HG02885 (cell line): Measurements from ENCODE around the gene RHNO1.
A peak's percentile ranks its signal among the peaks of the same experiment; 100 is the strongest.

Experiments used
- ATAC-seq: cut with Tn5 transposase; IDR thresholded peaks from one replicate; pipeline ENCODE4 v1.9.1; 2021; ENCODE audit warnings: mild to moderate bottlenecking; ENCODE audit not compliant: unreplicated experiment, poor library complexity

The RHNO1 gene

DNA sequence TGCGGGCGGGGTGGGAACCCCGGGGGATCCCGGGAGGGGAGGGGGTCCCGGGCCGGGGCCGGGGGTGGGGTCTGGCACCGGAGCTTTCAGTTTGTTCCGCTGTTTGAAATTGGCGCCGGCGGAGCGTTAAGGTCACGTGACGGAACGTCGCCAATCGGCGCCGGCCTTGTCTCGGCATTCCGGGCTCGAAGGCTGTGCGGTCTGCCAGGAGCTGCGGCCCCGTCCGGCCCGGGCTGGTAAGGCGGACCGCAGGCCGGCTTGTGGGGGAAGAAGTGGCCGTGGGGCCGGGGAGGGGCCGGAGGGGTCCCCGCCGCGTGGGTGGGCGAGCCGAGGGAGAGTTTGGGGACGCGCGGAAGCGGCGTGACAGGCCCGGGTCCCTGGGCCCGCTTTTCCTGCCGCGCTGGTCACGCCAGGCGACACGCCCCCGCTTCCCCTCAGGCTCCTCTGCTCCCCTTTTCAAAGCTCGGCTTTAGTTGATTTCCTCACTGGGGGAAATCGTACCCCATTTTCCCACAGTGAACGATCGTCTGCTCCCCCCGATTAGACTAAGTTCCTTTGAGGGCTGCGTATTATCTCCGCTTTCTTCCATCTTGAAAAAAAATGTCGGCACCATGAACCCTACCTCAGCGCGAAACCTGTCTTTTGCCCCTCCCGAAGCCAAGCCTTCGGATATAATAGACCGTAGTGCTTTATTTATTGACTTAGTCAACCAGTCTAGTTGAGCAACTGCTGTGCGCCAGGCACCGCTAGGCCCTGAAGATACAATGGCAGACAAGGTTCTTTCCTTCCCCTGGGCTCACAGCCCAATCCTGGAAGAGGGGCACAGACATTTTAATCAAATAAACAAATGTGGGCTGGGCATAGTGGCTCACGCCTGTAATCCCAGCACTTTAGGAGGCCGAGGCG is at the start of gene RHNO1, which contains the start of gene FOXM1:
Gene RHNO1, plus strand, starts transcription at position 177 of the 906 bp plus-strand sequence. CDS start 8,144 bp downstream, outside the sequence.
Gene FOXM1, minus strand, starts transcription at position 128 of the 906 bp plus-strand sequence. CDS start 2,696 bp downstream, outside the sequence.
- ATAC-seq, result peak; percentile 84

GRCh38 chr12:2829275-2829674 is 47.7 kb upstream of the RHNO1 start:
- ATAC-seq, result no peak

DNA sequence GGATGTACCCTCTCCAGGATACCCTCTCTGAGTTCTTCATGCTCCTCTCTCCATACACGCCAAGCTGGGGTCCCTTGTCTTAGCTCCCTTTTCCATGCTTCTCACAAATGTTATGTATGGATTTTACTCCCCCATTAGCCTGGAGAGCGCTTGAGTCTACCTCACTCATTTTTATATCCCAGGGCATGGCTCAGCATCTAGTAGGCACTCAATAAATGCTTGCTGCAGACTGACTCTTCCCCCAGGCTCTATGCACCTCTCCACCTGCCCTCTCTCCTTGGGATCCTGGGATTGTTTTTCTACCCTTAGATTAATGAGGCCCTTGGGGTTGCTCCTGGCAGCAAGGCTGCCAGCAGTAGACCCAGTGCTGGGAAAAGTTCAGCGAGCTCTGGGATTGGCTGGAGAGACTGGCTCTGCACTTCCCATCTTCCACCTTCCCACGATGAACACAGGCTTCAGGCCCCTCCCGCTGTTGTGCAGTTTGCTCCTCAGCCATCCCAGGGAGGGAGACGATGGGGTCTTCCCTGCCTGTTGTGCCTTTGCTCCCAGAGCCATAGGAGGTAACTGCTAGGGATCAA is 44.4 kb upstream of the RHNO1 start:
- ATAC-seq, result no peak

DNA sequence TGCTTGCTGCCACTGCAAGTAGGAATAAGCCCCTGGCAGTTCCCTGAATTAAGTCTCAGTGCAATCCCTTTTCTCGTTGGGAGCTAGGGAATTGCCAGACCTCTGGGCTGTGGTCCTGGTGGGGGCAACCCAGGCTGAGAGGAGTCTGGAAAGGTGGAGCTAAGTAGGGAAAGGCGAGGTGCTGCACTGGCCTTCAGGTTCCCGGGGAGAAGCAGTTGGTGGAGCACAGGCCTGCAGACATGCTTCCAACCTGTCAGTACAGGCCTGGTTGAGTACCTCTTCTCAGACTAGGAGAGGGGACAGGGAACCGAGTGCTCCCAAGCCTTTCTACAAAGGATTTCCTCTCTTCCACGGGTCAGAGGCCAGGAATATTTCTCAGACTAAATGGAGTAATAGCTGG is 43.7 kb upstream of the RHNO1 start:
- no peak for ATAC-seq

DNA sequence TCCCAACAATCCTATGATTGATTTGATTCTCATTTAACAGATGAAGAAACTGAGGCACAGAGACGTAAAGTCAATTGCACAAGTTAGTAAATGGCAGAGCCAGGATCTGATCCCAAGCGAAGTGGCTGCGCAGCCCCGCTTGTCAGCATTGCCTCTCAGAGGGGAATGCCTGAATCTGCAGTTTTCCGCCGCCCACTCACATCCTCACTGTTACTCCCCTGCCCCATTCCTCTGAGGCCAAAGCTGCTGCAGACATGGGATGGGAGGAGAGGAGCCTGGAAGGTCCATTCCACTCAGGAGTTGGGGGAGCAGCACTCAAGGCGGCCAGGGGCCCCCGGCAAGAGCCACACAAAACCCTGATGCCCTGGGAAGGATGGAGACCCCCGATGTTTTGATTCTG is 43.2 kb upstream of the RHNO1 start:
- ATAC-seq, result no peak

DNA sequence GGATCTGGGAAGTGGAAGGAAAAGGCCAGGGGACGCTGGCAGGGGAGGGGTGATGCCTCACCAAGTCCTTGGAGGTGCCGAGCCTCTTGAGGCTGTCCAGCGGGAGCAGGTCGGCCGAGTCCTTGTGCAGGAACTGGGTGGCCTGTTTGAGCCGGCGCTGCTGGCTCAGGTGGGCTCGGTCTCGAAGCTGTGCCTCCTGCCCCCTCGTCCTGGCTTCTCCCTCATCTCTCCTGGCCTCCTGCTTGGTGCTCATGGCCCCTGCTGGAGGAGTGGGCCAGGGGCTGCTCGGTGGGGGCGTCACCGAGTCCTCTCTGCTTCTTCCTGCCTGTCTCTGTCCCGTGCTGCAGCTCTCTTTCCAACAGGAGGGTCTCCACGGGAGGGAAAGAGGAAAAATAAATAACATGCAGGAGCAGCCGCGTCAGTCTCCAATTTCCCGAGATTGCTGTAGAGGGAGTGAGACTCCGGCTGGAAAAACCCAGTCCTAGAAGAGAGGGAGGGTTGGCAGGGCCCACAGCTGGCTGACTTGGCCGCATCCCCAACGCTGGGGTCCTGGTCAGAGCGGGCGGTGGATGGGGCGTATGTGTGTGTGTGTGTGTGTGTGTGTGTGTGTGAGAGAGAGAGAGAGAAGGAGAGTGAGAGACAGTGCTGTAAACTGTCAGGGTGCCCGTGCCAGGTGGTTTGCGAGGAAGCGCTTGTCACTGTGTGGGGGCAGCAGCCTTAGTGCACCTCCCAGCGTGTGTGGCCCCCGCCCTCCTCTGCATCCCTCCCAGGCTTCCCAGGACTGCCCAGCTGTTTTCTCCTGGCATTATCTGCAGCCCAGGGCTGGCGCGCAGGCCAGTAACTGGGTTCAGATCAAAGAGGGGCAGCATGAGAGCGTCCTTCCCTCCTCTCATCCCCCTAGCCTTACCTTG is 42.2 kb upstream of the RHNO1 start, which contains the start of gene NRIP2:
Gene NRIP2, minus strand, starts transcription at position 455 of the 911 bp plus-strand sequence. Its CDS starts 52 bp downstream, at position 403.
- ATAC-seq, result no peak

- no peak for ATAC-seq
Measured at GRCh38 chr12:2835691-2836403, 41.2 kb upstream of the RHNO1 start.

DNA sequence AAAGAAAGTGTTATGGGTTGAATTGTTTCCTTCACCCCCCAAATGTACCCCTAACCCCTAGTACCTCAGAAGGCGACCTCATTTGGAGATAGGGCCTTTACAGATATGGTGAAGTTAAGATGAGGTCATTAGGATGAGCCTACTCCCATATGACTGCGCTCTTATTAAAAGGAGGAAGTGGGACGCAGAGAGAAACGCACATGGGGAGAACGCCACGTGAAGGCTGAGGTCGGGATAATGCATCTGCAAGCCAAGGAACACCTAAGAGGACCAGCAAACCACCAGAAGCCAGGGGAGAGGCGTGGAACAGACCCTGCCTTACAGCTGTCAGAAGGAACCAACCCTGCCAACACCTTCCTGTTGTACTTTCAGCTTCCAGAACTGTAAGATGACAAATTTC is 40.4 kb upstream of the RHNO1 start:
- no peak for ATAC-seq

DNA sequence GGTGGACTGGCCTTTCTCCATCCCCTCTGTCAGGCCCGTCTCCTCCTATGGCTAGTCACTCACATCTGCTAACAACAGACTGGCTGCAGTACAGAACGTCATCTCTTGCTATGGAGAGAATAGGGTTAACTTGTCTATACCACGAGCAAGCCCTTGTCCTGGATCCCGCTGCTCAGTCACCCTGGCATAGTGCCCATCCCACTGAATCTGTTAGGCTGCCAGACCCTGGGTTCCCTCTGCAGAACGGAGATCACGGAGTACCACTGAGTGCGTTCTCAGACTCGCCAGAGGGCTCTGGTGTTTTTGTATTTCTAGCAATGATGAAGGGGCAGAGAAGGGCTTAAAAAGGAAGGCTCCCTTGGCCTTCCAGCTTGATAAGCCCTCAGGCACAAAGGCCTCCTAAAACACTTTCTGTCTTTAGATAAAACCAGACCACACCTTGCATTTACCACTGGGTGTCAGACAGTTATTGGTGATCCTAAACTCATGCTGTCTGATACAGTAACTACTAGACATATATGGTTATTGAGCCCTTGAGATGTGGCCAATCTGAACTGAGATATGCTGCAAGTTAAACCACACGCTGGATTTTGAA is 35.9 kb upstream of the RHNO1 start:
- no peak for ATAC-seq

GRCh38 chr12:2842948-2843347 is 34.1 kb upstream of the RHNO1 start:
- no peak for ATAC-seq

DNA sequence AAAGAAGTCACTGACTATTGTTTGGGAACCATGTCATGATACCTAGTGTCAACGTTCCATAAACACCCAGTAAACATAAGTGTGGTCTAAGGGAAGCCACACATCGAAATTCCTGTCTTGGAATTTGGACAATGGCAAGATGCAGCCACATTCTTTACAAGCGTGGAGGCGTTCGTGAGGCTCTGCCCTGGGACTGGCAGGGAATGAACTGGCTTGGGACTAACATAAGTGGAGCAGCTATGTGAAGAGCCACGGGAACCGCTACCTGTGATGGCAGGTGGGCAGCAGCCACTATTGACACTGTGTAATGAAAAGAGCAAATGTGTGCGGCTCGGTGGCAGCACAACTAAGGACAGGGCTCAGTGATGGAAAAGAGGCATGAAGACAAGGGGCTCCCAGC is 32.2 kb upstream of the RHNO1 start:
- no peak for ATAC-seq

DNA sequence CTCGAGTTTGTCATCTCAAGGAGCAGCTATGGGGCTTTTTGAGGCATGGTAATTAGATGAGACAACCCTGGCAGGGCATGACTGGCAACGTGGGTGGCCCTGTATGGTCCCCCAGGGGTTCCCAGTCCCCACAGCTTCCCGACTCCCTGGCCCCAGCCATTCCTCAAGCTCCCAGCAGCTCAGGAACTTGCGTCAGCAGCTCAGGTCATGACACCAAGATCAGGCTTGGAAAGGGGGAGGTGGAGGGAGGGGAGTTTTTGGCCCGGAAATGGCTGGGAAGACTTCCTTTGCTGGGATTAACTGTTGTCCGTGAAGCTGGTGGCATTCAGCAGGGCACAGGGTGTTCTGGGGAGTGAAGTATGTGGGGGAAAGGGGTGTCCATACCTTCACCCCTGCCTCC is 31.7 kb upstream of the RHNO1 start:
- ATAC-seq, result no peak

DNA sequence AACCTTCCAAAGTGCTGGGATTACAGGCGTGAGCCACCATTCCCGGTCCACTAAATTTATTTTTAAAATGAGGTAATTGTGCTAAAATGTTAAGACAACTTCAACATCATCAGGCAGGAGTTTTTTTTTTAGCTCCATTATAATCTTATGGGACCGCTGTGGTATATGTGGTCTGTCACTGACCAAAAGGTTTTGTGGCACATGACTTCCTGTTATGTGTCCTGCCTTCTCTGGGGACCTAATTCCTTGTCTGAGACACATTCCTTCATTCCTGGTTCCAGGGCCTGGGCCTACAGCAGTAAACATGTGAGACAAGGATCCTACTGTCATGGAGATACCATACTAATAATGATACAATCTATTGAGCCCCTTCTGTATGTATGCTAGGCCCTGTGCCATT is 25.1 kb upstream of the RHNO1 start:
- no peak for ATAC-seq

DNA sequence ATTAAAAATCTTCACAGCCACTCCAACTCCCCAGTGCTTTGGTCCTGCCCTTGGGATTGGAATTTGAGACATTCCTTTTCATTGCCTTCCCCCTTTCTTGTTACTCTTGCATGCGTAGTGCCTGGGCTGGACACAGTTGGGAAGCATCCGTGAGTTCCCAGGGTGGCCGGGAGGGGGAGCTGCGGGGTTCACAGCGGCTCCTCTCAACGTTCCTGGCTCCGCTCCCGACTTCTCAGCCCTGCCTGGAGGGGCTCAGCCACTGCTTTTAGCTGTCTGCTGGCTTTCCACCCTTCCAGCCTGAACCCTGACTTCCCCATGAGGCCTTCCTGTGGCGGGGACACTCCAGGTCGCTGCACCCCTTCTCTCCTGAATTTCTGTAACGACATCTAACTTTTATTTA is 23.4 kb upstream of the RHNO1 start:
- no peak for ATAC-seq

- ATAC-seq, result no peak
Measured at GRCh38 chr12:2854669-2855453, 22.2 kb upstream of the RHNO1 start.

- no peak for ATAC-seq
Measured at GRCh38 chr12:2855546-2855945, 21.5 kb upstream of the RHNO1 start.

GRCh38 chr12:2856051-2856450 is 21.0 kb upstream of the RHNO1 start:
- ATAC-seq, result no peak

DNA sequence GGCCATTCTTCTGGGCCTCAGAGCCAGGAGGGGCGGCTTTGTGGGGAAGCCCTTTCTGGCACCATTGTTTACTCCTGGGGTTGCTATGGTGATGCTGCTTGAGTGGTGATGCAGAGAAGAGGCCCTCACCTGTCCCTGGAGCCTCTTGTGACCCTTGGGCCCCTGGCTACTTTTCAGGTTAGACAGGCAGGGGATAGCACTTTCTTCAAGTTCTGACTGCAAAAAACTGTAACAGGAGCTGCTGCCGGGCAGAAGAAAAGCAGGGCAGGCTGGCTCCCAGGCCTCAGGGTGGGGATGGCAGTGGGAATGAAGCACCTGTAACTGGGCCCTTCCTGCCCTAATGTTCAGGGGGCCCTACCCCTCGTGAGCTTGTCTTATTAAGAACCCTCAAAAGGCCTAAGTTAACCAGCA is 20.0 kb upstream of the RHNO1 start, which contains the start of gene TEX52:
Gene TEX52, minus strand, starts transcription at position 19 of the 411 bp plus-strand sequence. Its CDS starts 13 bp downstream, at position 6.
- ATAC-seq, result no peak

DNA sequence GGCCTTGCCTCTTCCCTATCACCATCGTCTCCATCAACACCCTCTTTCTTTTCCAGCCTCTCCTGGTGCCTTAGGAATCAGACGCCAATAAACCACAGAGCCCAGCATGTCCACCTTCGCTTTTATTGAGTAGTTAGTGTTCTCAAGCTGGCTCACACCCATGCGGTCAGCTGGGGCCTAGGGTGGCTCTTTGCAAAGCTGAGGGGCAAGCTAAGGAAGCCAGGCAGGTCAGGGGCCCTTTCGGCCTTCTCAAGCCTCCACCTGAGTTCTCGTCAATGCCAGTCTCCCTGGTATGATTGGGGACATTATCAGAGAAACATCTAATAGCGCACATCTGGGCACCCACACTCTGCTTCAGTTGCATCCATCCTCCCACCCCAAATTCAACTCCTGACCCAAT is 19.4 kb upstream of the RHNO1 start:
- no peak for ATAC-seq
